HG03342 (cell line): ENCODE results near the gene TOB2.
"Not testable (repeated sequence)": the region's sequence is repeated elsewhere in the genome, so short reads cannot be mapped to it uniquely, and the experiment has no call there.

ENCODE experiments used
- ATAC-seq: cut with Tn5 transposase; IDR thresholded peaks from one replicate; pipeline ENCODE4 v1.9.1; 2021; ENCODE audit warnings: mild to moderate bottlenecking, moderate library complexity; ENCODE audit not compliant: unreplicated experiment

TOB2 gene

DNA sequence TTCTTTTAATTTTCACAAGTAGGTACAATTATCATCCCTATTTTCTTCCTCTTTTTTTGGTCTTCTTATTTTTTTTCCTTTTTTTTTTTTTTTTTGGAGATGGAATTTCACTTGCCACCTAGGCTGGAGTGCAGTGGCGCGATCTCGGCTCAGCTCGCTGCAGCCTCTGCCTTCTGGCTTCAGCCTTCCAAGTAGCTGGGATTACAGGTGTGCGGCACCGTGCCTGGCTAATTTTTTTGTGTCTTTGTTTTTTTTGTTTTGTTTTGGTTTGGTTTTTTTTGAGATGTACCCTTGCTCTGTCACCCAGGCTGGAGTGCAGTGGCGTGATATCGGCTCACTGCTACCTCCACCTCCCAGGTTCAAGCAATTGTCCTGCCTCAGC is 16.7 kb downstream of the TOB2 start:
- no peak for ATAC-seq

DNA sequence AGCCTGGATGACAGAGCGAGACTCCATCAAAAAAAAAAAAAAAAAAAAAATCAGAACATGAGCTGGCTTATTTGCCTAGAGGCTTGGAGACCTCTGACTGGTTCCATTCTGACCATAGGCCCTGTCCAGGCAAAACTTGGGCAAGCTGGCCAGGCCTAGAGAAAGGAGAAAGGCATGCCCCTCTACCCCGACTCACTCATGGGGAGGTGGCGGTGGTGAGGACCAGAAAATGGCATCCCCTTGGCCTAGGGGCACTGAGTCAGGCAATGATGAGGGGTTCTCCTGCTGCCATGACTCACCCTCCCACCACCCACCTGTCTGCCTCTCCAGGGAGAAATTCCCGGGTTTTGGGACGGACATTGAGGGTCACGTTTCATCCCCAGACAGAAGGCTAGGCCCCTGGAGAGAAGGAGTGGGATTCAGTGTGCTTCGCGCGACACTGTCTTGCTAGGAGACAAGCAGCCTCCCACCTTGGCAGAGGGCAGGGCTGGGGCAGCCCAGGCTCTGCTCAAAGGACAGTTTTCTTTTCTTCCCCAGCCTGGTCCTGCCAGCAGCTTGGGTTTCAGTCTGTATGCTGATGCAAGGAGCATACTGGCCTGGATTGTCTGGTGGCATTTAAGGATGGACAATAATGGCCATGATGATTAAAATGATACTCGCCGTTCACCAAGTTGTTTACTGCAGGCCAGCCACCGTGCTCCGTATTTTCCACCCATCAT is 17.2 kb downstream of the TOB2 start:
- no peak for ATAC-seq

- ATAC-seq: no peak
These were observed 20.8 kb downstream of the TOB2 start for GRCh38 chr22:41425660-41426365.

DNA sequence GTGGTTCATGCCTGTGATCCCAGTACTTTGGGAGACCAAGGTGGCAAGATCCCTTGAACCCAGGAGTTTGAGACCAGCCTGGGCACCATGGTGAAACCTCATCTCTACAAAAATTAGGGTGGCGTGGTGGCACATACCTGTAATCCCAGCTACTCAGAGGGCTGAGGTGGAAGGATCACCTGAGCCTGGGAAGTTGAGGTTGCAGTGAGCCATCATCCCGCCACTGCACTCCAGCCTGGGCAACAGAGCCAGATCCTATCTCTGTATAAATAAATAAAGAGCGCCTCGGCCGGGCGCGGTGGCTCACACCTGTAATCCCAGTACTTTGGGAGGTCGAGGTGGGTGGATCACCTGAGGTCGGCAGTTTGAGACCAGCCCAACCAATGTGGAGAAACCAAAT is 27.9 kb downstream of the TOB2 start:
- ATAC-seq: no peak

DNA sequence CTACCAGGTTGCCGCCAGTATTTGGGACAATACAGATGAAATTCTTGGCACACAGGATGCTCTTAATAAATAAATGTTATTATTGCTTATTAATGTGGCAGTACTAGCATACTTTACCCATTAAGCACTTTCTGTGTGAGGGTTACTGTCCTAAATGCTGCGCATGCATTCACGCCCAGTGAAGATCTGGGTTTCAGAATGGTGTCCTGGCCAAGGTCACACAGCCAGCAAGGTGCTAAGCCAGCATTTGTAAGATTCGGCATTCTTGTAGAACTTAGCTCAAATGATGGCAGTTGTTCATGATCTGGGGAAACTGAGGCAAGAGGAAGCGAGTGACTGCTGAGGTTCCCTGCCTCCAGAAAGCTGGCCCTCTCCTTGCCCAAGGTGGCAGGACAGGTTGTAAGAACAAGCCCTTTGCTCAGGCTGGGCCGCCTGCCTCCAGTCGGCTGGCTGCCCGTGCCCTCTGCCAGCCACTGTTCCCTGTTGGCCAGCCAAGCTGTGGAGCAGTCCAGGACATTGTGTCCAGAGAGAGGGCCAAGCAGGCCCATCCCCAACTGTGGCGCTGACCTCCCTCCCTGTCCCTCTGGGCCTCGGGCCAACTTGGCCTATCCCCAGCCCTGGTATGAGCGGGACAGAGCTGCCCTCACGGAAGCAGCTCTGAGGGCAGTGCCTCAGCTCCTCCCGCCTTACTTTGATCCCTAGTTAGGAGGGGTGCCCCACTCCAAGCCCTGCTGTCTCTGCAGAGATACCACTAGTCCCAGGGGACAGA is 28.8 kb downstream of the TOB2 start:
- ATAC-seq: no peak

GRCh38 chr22:41415554-41415953 is 31.0 kb downstream of the TOB2 start:
- no peak for ATAC-seq

GRCh38 chr22:41411021-41411851 is 35.4 kb downstream of the TOB2 start:
- ATAC-seq: no peak

DNA sequence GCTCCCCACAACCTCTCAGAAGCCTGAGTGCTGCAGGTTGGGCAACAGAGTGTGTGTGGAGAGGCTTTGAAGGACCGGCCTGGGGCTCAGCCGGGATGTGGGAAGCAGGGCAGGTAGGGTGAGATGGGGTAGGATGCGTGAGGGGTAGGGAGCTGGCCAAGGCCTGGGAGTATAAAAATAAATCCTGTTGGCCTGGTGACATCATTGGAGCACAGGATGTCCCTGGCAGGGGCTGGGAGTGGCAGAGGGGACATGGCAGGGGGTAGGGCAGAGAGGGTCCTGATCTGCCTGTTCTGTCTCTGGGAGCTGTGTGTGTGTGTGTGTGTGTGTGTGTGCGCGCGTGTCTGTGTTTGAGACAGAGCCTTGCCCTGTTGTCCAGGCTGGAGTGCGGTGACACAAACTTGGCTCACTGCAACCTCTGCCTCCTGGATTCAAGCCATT is 36.3 kb downstream of the TOB2 start:
- no peak for ATAC-seq

- no peak for ATAC-seq
These were observed 37.9 kb downstream of the TOB2 start for GRCh38 chr22:41408665-41409064.

DNA sequence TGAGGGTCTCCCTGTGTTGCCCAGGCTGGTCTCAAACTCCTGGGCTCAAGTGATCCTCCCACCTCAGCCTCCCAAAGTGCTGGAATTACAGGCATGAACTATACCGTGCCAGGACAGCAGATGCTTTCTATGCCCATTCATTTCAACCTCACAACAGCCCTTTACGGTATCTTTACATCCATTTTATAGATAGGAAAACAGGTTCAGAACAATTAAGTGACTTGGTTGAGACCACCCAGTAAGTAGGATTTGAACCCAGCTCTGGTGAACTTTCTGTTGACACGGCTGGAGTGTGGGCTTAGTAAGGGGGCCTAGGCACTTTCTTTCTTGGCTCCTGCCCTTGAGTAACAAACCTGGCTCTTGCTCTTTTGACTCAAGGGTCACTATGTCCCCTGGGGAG is 39.2 kb downstream of the TOB2 start:
- no peak for ATAC-seq

DNA sequence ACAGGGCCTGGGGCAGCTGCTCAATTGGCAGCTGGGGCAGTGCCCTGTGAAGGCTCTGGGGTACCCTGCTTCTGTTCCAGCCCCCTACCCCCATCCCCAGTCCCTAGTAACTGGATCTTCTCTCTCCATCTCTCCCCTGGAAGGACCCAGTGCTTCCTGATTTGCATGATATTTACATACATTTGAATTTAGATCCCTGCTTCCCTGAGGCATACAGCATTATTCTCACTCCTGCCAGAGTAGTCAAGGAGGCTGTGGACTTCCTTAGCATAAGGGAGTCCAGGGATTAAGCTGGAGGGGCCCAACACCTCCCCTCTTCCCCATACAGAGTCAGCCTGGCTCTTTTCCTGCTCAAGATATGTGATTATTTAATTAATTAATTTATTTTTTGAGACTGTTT is 40.2 kb downstream of the TOB2 start:
- ATAC-seq: no peak

DNA sequence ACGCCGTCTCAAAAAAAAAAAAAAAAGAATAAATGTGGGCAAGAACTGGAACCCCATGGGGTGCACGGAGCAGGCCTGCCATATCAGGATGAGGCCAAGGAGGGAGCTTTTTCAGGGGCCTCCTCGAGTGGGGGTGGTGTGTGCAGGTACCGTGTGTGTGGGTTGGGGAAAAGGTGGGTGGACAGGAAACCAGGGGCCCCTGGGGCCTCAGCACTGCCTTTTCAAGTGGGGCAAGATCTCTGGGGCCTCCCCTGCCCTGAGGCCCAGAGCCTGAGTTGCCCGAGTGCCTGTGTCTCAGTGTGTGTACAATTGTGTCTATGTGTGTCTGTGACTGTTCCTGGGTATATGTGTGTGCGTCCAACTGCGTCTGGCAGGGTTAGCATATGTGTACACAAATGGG is 41.0 kb downstream of the TOB2 start:
- ATAC-seq: no peak

GRCh38 chr22:41403532-41404318 is 42.9 kb downstream of the TOB2 start:
- no peak for ATAC-seq

DNA sequence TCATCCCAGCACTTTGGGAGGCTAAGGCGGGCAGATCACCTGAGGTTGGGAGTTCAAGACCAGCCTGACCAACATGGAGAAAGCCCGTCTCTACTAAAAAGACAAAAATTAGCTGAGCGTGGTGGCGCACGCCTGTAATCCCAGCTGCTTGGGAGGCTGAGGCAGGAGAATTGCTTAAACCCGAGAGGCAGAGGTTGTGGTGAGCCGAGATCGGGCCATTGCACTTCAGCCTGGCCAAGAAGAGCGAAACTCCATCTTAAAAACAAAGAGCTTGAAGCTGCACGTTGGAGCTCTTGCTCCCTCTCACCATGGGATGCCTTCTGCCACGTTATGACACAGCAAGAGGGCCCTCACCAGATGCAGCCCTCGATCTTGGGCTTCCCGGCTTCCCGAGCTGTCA is 43.8 kb downstream of the TOB2 start:
- ATAC-seq: not testable (repeated sequence)

- ATAC-seq: no peak
These were observed 44.6 kb downstream of the TOB2 start for GRCh38 chr22:41401781-41402648.

GRCh38 chr22:41398921-41399320 is 47.7 kb downstream of the TOB2 start:
- ATAC-seq: no peak

DNA sequence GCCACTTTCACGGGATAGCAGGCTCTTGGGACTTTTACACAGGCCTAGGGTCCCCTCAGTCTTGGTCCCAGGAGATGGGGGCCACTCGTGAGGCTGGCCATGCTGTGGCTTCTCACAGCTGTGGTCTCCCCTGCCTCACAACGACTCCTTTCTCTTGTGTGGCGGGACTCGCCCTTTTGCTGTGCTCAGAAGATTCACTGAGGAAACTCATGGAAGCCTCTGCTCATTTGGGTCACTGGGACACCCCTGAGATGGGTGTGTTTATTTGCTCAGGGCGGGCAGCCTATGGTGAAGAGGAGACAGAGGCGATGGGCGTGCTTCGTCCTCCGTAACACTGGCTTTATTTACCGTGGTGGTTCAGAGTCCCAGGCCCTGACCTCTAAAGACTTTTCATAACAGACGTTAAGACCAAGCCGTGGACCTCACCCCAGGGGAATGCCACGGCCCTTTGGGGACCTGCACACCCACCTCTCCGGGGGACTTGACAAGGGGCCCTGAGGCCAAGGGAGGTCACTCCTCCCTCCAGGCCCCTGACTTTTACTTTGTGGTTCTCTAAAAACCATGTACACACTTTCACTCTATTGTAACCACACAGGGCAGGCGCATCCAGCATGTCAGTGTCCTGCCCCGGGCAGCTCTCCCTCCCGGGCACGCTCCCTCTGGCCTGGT is 49.3 kb downstream of the TOB2 start:
- ATAC-seq: no peak

GRCh38 chr22:41395531-41396240 is 50.9 kb downstream of the TOB2 start:
- no peak for ATAC-seq
